Measurements from ENCODE around the gene FTO.
"Not testable (repeated sequence)": the region's sequence is repeated elsewhere in the genome, so short reads cannot be mapped to it uniquely, and the experiment has no call there.

FTO gene

GRCh38 chr16:53832896-53833544, 129.1 kb downstream of the FTO start:
- DNase-seq = no peak

GRCh38 chr16:53836142-53836541, 132.2 kb downstream of the FTO start:
- no peak for DNase-seq

GRCh38 chr16:53836680-53837079, 132.7 kb downstream of the FTO start:
- no peak for DNase-seq

- DNase-seq = no peak
These were observed 133.5 kb downstream of the FTO start for GRCh38 chr16:53837426-53837825.

GRCh38 chr16:53839150-53839549, 135.2 kb downstream of the FTO start:
- no peak for DNase-seq

GRCh38 chr16:53840456-53840855, 136.5 kb downstream of the FTO start:
- no peak for DNase-seq

GRCh38 chr16:53841884-53842283, 137.9 kb downstream of the FTO start:
- DNase-seq = no peak

GRCh38 chr16:53843084-53843483, 139.1 kb downstream of the FTO start:
- DNase-seq = no peak

- no peak for DNase-seq
These were observed 140.8 kb downstream of the FTO start for GRCh38 chr16:53844804-53845203.

- DNase-seq = not testable (repeated sequence)
These were observed 142.6 kb downstream of the FTO start for GRCh38 chr16:53846549-53846948.

- DNase-seq = no peak
These were observed 143.0 kb downstream of the FTO start for GRCh38 chr16:53846971-53847370.

GRCh38 chr16:53848277-53848942, 144.5 kb downstream of the FTO start:
- DNase-seq = no peak

- no peak for DNase-seq
These were observed 145.0 kb downstream of the FTO start for GRCh38 chr16:53848950-53849349.

- DNase-seq = no peak
These were observed 145.6 kb downstream of the FTO start for GRCh38 chr16:53849585-53849984.

- DNase-seq = no peak
These were observed 146.0 kb downstream of the FTO start for GRCh38 chr16:53849994-53850393.

GRCh38 chr16:53852678-53853077, 148.7 kb downstream of the FTO start:
- DNase-seq = no peak

GRCh38 chr16:53855056-53855455, 151.1 kb downstream of the FTO start:
- no peak for DNase-seq

- DNase-seq = no peak
These were observed 151.6 kb downstream of the FTO start for GRCh38 chr16:53855511-53855910.

- DNase-seq = no peak
These were observed 156.1 kb downstream of the FTO start for GRCh38 chr16:53859995-53860540.

GRCh38 chr16:53863861-53864260, 159.9 kb downstream of the FTO start:
- no peak for DNase-seq

- DNase-seq = no peak
These were observed 161.0 kb downstream of the FTO start for GRCh38 chr16:53864819-53865493.

GRCh38 chr16:53865494-53865863, 161.5 kb downstream of the FTO start:
- no peak for DNase-seq

GRCh38 chr16:53866520-53866919, 162.6 kb downstream of the FTO start:
- no peak for DNase-seq

- no peak for DNase-seq
These were observed 166.9 kb downstream of the FTO start for GRCh38 chr16:53870831-53871230.

Data from CD4-positive, alpha-beta T cell treated with Interleukin-4 for 4 hours (primary cell).